Activated CD4-positive, alpha-beta T cell treated with anti-CD3 and anti-CD28 coated beads for 48 hours (primary cell): ENCODE measurements around the gene TINCR.
"Not testable (repeated sequence)": the region's sequence is repeated elsewhere in the genome, so short reads cannot be mapped to it uniquely, and the experiment has no call there.

Experiments
- DNase-seq: peaks from one replicate; pipeline ENCODE4 v3.0.0-alpha.2; 2020

TINCR gene

DNA sequence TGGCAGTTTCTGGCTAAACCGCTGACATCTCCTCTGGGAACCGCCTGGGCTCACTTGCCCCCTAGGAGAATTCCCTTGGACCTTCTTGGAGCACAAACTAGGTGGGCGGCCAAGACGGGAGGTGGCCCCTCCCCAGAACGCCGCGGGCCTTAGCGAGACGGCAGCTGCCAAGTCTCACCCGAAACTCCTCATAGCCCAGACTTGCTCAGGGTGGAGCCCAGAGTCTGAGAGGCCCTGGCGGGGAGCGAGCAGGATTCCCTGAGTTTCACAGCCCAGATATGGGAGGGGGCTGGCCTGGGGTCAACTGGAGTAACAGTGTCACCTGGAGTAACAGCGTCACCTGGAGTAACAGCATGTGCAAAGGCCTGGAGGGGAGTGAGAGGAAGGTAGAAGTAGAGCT lies 10.1 kb downstream of the TINCR start:
- no peak for DNase-seq

- DNase-seq = no peak
Observed at GRCh38 chr19:5554828-5555227, 12.9 kb downstream of the TINCR start.

- DNase-seq = no peak
Observed at GRCh38 chr19:5553892-5554291, 13.9 kb downstream of the TINCR start.

GRCh38 chr19:5547881-5548280 lies 19.9 kb downstream of the TINCR start:
- peak; percentile 38 for DNase-seq

DNA sequence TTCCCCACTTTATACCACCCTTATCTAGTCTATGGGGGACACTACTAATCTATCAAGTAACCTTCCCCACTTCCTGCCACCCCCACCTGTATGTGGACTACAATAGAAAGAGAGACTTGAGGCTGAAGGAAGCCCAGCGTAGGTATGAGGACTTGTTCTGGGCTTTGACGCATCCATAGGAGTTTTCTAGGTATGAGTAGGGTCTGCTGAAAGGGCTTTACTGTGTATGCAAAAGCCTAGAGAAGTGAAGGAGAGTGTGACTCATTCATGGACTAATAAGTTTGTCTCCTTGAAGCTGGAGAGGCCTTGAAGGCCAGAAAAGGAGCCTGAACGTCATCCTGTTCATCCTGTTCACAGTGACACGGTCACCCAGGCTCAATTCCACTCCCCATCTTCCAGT lies 21.8 kb downstream of the TINCR start:
- DNase-seq = no peak

GRCh38 chr19:5545051-5545450 lies 22.7 kb downstream of the TINCR start:
- DNase-seq = no peak

DNA sequence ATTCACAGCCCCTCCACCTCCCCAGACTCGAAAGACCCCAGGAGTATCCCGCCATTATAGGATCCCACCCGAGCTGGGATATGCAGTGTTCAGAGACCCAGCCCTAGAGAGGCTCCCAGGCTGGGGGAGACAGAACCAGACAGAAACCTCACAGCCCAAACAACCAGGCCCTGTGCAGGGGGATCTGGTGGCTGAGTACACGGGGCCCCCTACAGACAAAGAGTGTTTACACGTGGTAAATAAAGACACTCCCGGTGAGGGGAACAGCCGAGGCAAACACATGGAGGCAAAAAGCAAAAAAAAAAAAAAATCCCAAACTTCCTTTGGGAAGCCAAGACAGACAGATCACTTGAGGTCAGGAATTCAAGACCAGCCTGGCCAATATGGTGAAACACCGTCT lies 25.1 kb downstream of the TINCR start:
- no peak for DNase-seq

GRCh38 chr19:5541456-5541855 lies 26.3 kb downstream of the TINCR start:
- no peak for DNase-seq

GRCh38 chr19:5540208-5540607 lies 27.5 kb downstream of the TINCR start:
- DNase-seq = no peak

DNA sequence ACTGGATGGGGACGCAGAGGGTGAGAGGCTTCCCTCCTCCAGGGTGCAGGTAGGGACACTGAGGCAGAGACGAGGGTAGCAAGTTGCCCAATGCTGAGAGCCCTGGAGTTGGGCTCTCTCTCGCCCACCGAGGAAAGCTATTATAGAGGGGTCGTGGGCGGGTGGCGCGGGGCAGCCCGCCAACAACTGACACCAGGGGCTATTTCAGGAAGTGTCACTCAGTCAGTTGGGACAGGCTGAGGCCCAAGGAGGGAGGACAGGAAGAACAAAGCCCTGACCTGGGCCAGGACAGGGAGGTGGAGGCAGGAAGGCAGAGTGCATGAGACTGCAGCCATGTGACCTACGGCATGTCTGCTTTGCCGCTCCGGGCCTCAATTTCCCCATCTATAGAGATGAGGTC lies 29.9 kb downstream of the TINCR start:
- DNase-seq = no peak

DNA sequence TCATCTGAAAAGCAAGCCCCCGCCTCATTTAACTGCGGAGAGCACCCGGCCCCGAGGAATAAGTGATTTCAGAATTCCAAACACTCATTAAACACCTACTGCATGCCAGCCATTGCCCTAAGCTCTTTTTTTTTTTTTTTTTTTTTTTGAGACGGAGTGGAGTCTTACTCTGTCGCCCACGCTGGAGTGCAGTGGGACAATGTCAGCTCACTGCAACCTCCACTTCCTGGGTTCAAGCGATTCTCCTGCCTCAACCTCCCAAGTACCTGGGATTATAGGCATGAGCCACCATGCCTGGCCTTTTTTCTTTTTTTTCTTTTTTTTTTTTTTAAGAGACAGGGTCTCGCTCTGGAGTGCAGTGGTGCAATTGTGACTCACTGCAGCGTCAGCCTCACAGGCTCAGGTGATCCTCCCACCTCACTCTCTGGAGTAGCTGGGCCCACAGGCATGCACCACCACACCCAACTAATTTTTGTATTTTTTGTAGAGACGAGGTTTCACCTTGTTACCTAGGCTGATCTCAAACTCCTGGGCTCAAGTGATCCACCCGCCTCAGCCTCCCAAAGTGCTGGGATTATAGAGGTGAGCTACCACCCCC lies 30.7 kb downstream of the TINCR start:
- DNase-seq = not testable (repeated sequence)

DNA sequence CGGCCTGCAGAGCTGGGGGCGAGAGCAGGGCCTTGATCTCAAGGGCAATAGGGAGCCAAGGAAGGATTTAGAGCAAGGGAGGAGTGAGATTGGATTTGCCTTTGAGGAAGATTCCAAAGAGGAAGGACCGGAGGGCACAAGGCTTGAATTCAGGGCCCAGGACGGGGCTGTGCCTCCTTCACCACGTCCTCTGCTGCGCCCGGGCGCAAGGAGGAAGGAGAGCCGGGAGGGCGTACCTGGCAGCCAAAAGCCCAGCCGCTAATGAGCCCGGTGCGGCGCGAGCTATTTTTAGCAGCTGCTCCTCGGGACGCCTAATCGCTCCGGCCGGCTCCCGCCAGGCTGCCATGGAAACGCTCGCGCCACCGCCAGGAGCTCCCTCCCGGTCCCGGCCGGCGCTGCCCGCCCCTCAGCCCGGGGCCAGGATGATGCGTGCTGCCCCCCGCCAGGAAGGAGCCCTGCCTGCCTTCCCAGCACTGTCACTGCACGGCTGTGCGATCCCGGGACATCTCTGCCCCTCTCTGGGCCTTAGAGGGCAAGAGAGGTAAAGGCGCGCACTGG lies 31.3 kb downstream of the TINCR start:
- DNase-seq = no peak

DNA sequence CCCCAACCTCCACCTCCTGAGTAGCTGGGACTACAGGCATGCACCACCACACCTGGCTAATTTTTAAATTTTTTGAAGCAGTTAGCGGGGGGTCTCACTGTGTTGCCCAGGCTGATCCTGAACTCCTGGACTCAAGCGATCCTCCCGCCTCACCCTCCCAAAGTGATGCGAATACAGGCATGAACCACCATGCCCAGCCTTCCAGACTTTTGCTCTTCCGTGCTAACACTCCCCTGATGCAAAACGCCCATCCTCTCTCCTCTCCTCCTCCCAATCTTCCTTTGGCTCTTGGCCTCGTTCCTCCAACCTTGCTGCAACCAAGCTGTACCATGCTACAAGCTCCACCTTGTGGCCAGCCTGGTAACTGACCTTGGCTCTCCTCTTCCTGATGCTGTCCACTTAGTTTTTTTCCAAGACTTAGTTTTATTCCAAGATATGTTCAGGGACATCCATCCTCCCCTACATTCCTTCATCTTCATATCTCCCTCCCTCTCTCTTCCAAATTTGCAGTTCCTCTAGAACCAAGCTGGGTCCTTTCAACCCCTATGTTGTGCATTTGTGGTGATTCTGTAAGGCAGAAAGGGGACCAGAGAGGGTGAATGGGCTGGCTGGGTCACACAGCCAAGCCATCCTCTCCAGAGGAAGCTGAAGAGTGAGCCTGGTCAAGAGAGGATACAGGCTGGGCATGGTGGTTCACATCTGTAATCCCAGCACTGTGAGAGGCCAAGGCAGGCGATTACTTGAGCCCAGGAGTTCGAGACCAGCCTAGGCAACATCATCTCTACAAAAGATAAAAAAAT lies 32.8 kb downstream of the TINCR start:
- peak; percentile 48 for DNase-seq

GRCh38 chr19:5533257-5533656 lies 34.5 kb downstream of the TINCR start:
- DNase-seq = no peak

GRCh38 chr19:5530701-5531100 lies 37.1 kb downstream of the TINCR start:
- no peak for DNase-seq

- DNase-seq = no peak
Observed at GRCh38 chr19:5526691-5527090, 41.1 kb downstream of the TINCR start.

- no peak for DNase-seq
Observed at GRCh38 chr19:5524081-5524480, 43.7 kb downstream of the TINCR start.

DNA sequence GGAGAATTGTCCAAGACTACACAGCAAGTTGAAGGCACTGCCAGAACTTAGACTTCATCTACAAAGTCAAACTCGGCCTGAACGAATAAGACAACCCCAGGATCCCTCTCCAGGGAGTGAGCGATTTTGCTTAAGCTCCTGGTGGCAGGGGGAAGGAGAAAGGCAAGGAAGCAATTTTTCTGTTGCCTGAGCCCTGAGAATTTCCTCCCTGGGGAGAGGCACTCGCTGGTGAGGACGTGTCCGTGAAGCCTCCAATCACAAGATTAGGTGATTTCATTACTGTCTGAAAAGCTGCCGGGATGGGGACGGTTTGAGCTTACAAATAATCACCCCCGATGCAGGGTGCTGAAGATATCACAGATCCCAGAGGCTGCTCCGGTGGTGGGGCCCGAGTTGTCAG lies 45.6 kb downstream of the TINCR start:
- no peak for DNase-seq

- no peak for DNase-seq
Observed at GRCh38 chr19:5520501-5520900, 47.3 kb downstream of the TINCR start.

GRCh38 chr19:5519076-5519475 lies 48.7 kb downstream of the TINCR start:
- DNase-seq = no peak

DNA sequence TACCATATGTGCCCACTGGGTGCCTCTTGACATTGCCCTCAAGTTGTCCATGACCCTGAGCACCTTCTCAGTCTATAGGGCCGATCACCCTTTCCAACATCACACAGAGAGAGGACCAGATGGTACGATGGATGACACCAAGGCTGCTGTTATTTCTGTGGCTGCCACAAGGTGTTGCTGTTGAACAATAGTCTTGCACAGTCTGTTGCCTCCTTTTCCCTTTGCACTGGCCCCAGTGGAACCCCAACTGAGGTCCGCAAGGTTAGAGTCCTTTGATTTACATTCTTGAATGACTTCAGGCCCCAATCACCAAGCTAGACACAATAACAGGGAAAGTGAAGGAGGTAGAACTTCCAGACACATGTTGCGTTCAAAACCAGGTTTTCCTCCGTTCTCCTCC lies 52.0 kb downstream of the TINCR start:
- DNase-seq = peak; percentile 5

- DNase-seq = no peak
Observed at GRCh38 chr19:5514001-5514400, 53.8 kb downstream of the TINCR start.

DNA sequence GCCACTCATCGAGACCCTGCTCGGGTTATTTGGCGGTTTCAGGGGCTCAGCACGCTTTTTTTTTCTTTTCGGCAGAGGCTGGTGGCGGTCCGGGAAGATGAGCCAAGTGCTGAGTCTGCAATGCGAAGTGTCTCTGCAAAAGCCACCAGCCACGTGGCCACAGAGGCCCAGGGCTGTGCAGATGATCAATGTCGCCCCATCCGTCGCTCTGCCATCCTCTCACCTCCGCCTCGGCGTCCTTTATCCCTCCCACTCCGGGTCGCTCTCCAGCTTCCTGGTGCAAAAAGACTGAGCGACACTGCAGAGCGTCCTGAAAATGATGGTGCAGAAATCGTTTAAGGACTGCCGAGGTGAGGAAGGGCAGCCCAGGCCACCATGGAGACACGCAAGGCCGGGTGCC lies 55.0 kb downstream of the TINCR start:
- DNase-seq = no peak
